DMS 273 (cell line): Measurements from ENCODE around the gene HUS1B.
"Not testable (repeated sequence)": the region's sequence is repeated elsewhere in the genome, so short reads cannot be mapped to it uniquely, and the experiment has no call there.

Experiments used
- DNase-seq: peaks from one replicate; lab custom pipeline; 2025; ENCODE audit not compliant: unreplicated experiment; lab: John Stamatoyannopoulos, UW

The HUS1B gene

GRCh38 chr6:679282-679681 lies 22.4 kb upstream of the HUS1B start:
- no peak for DNase-seq

GRCh38 chr6:678520-678919 lies 21.6 kb upstream of the HUS1B start:
- DNase-seq = no peak

- no peak for DNase-seq
These were observed 21.0 kb upstream of the HUS1B start for GRCh38 chr6:677919-678318.

GRCh38 chr6:674956-675355 lies 18.1 kb upstream of the HUS1B start:
- DNase-seq = no peak

- DNase-seq = no peak
These were observed 17.5 kb upstream of the HUS1B start for GRCh38 chr6:674406-674805.

GRCh38 chr6:667253-667927 lies 10.5 kb upstream of the HUS1B start:
- DNase-seq = no peak

GRCh38 chr6:665403-666267 lies 8.7 kb upstream of the HUS1B start:
- DNase-seq = no peak

GRCh38 chr6:663788-664187 lies 6.9 kb upstream of the HUS1B start:
- not testable (repeated sequence) for DNase-seq

GRCh38 chr6:659716-660581 lies 3.0 kb upstream of the HUS1B start:
- peak; percentile 3 for DNase-seq

- no peak for DNase-seq
These were observed 1.3 kb upstream of the HUS1B start for GRCh38 chr6:658244-658643.

- no peak for DNase-seq
These were observed 843 bp upstream of the HUS1B start for GRCh38 chr6:657743-658142.

GRCh38 chr6:654136-654535 lies 2.8 kb downstream of the HUS1B start:
- no peak for DNase-seq

GRCh38 chr6:652865-653264 lies 4.0 kb downstream of the HUS1B start:
- DNase-seq = no peak

GRCh38 chr6:650098-650497 lies 6.8 kb downstream of the HUS1B start:
- no peak for DNase-seq

GRCh38 chr6:642805-643204 lies 14.1 kb downstream of the HUS1B start:
- DNase-seq = no peak

GRCh38 chr6:641225-641985 lies 15.5 kb downstream of the HUS1B start:
- no peak for DNase-seq

GRCh38 chr6:636488-636887 lies 20.4 kb downstream of the HUS1B start:
- DNase-seq = no peak

GRCh38 chr6:635233-635632 lies 21.7 kb downstream of the HUS1B start:
- no peak for DNase-seq

GRCh38 chr6:633611-634010 lies 23.3 kb downstream of the HUS1B start:
- no peak for DNase-seq

GRCh38 chr6:628766-629165 lies 28.1 kb downstream of the HUS1B start:
- no peak for DNase-seq

GRCh38 chr6:626236-626635 lies 30.7 kb downstream of the HUS1B start:
- DNase-seq = no peak
